Tibial nerve (tissue), 4 donors: ENCODE results near the gene CYTH1.

Source experiments
- CTCF ChIP-seq, 5 experiments: fragments of 200-600 bp in 3 of 5; fragments of 450-650 bp in 2 of 5; sonication (generic) in 3 of 5; IDR thresholded peaks; one replicate each; pipeline ENCODE4 v1.5.1; 2016 to 2019; ENCODE audit warnings: antibody characterized with exemption in 5 of 5, mild to moderate bottlenecking in 3 of 5, moderate library complexity in 2 of 5
- EP300 ChIP-seq, 2 donors: sonication (generic); formaldehyde crosslinking; IDR thresholded peaks; one replicate each; pipeline ENCODE4 v1.6.1; 2017; ENCODE audit warnings: antibody characterized with exemption in 2 of 2, mild to moderate bottlenecking in 1 of 2

DNA sequence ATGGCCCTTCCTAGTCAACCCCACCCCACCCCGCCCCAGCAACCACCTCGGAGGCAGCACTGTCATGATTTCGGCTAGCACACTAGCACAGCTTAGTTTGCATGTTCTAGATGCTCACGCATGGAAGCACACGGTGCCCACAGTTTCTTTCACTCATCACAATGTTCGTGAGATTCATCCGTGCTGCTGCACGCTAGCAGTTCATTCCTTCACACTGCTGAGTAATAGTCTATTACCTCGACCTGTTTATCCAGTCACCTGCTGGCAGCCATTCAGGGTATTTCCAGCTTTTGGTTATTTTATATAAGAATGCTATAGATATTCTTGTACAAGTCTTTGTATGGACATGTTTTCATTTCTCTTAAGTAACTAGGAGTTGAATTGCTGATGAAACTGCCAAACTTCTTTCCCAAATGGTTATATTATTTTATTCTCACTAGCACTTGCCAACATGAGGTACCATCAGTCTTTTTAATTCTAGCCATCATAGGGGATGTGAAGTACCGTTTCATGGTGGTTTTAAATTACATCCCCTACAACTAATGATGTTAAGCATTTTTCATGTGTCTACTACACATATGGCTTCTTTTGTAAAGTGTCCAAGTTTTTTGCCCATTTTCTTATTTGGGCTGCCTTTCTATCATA, 75.7 kb downstream of the CYTH1 start:
- TF ChIP-seq CTCF (IDR thresholded peaks at IDR 0.05) (no peak), EP300 (IDR thresholded peaks at IDR 0.05) (no peak)
